H1 (cell line): ENCODE data around the gene ZNF672. TPM values are rescaled to one million over a fixed set of nuclear protein-coding genes. Genes with fewer than 3 reads are reported as not detected.
"Not testable (repeated sequence)": the region's sequence is repeated elsewhere in the genome, so short reads cannot be mapped to it uniquely, and the experiment has no call there.

Experiments used
- CTCF ChIA-PET: fragments of 300-600 bp; sonication (Branson Sonifier 250); formaldehyde crosslinking; loops from one replicate; lab custom pipeline; 2021; ENCODE audit not compliant: partially characterized antibody; lab: Charles Lee
- POLR2A ChIA-PET: fragments of 300-600 bp; sonication (Branson Sonifier 250); formaldehyde crosslinking; loops from one replicate; lab custom pipeline; 2021; ENCODE audit warnings: inconsistent platforms; ENCODE audit not compliant: partially characterized antibody; lab: Charles Lee
- DNase-seq, 2 experiments: peaks; one replicate each; pipeline versions ENCODE4 v3.0.0 to v3.0.0-alpha.2; 2010 to 2022; ENCODE audit warnings: low spot score in 2 of 2, low read depth in 1 of 2, mixed read lengths in 1 of 2
- FAIRE-seq: peaks from 2 replicates; lab custom pipeline; 2011; peaks lifted over from hg19 to GRCh38; lab: Jason Lieb, UNC
- H2AFZ ChIP-seq: 2 replicates; pipeline ENCODE4 v1.8.1; 2012; ENCODE audit warnings: low read length, inconsistent platforms
- H2AK5ac ChIP-seq: 2 replicates; pipeline ENCODE4 v1.6.1; 2013; ENCODE audit warnings: low read depth, low read length
- H2BK120ac ChIP-seq: replicated peaks from 2 replicates; pipeline ENCODE3; 2013; ENCODE audit warnings: low read depth, low read length, inconsistent platforms
- H2BK12ac ChIP-seq: 2 replicates; pipeline ENCODE4 v1.6.1; 2013; ENCODE audit warnings: low read depth, low read length
- H2BK15ac ChIP-seq: 2 replicates; pipeline ENCODE4 v1.6.1; 2013; ENCODE audit warnings: low read length
- H2BK20ac ChIP-seq: 2 replicates; pipeline ENCODE4 v1.6.1; 2013; ENCODE audit warnings: low read length
- H2BK5ac ChIP-seq: 2 replicates; pipeline ENCODE4 v1.6.1; 2013; ENCODE audit warnings: low read depth, low read length
- H3K14ac ChIP-seq: 2 replicates; pipeline ENCODE4 v1.6.1; 2013; ENCODE audit warnings: inconsistent platforms; ENCODE audit not compliant: insufficient read length
- H3K18ac ChIP-seq: 2 replicates; pipeline ENCODE4 v1.6.1; 2013; ENCODE audit warnings: low read length; ENCODE audit errors: extremely low read depth
- H3K23ac ChIP-seq: 2 replicates; pipeline ENCODE4 v1.6.1; 2013; ENCODE audit warnings: inconsistent platforms; ENCODE audit not compliant: insufficient read length
- H3K23me2 ChIP-seq: 2 replicates; pipeline ENCODE4 v1.6.1; 2013; ENCODE audit warnings: low read depth, low read length
- H3K27ac ChIP-seq: 2 replicates; pipeline ENCODE4 v1.6.1; 2011; ENCODE audit warnings: low read depth, low read length, inconsistent platforms
- H3K27me3 ChIP-seq, 4 experiments: replicated peaks in 1 of 4; 1 replicate in 1 of 4; 2 replicates in 3 of 4; pipeline versions ENCODE4 v1.6.1 to v1.8.1; 2011 to 2013; ENCODE audit warnings: low read length in 3 of 4, mild to moderate bottlenecking in 3 of 4, inconsistent platforms in 2 of 4, mixed read lengths in 2 of 4, moderate library complexity in 1 of 4; ENCODE audit not compliant: control insufficient read depth in 3 of 4, insufficient read depth in 3 of 4; ENCODE audit errors: extremely low read depth in 1 of 4
- H3K36me3 ChIP-seq, 4 experiments: 2 replicates each; pipeline versions ENCODE4 v1.6.1 to v1.8.1; 2011 to 2013; ENCODE audit warnings: mild to moderate bottlenecking in 4 of 4, low read length in 3 of 4, moderate library complexity in 2 of 4, control low read depth in 1 of 4, inconsistent platforms in 1 of 4; ENCODE audit not compliant: insufficient read depth in 4 of 4, control insufficient read depth in 2 of 4
- H3K4ac ChIP-seq: replicated peaks from 2 replicates; pipeline ENCODE3; 2013; ENCODE audit warnings: low read length, low read depth, mixed read lengths, inconsistent platforms; ENCODE audit not compliant: insufficient read length
- H3K4me1 ChIP-seq, 4 experiments: replicated peaks in 1 of 4; 1 replicate in 1 of 4; 2 replicates in 3 of 4; pipeline versions ENCODE4 v1.6.1 to v1.8.1; 2011 to 2013; ENCODE audit warnings: low read length in 3 of 4, inconsistent platforms in 2 of 4, mixed read lengths in 1 of 4; ENCODE audit not compliant: insufficient read depth in 4 of 4, control insufficient read depth in 3 of 4
- H3K4me2 ChIP-seq, 2 experiments: 2 replicates each; pipeline versions ENCODE4 v1.6.1 to v1.8.1; 2011 to 2013; ENCODE audit warnings: low read depth in 2 of 2, low read length in 2 of 2, control low read depth in 1 of 2, inconsistent platforms in 1 of 2, mild to moderate bottlenecking in 1 of 2; ENCODE audit not compliant: insufficient read depth in 1 of 2
- H3K4me3 ChIP-seq, 4 experiments: fragments of 200-600, 300-600 bp in 1 of 4; sonication (generic), shearing (Covaris generic), sonication (Bioruptor Twin) in 1 of 4; 2 replicates each; pipeline versions ENCODE4 v1.5.1 to v1.8.1; 2011 to 2016; ENCODE audit warnings: low read length in 4 of 4, low read depth in 3 of 4, control low read depth in 2 of 4, inconsistent platforms in 2 of 4, mild to moderate bottlenecking in 2 of 4, mixed read lengths in 1 of 4, moderate library complexity in 1 of 4; ENCODE audit not compliant: insufficient read depth in 2 of 4; ENCODE audit errors: extremely low read depth in 1 of 4
- H3K56ac ChIP-seq: replicated peaks from 2 replicates; pipeline ENCODE3; 2013; ENCODE audit warnings: low read depth, mild to moderate bottlenecking, mixed read lengths, low read length, inconsistent platforms; ENCODE audit not compliant: insufficient read length
- H3K79me1 ChIP-seq: 2 replicates; pipeline ENCODE4 v1.6.1; 2013; ENCODE audit warnings: low read depth, low read length, control low read depth
- H3K79me2 ChIP-seq, 2 experiments: 2 replicates each; pipeline versions ENCODE4 v1.6.1 to v1.8.1; 2012 to 2013; ENCODE audit warnings: low read length in 2 of 2, mild to moderate bottlenecking in 2 of 2, inconsistent platforms in 1 of 2; ENCODE audit not compliant: insufficient read depth in 2 of 2, control insufficient read depth in 1 of 2
- H3K9ac ChIP-seq, 4 experiments: replicated peaks in 1 of 4; 1 replicate in 1 of 4; 2 replicates in 3 of 4; pipeline versions ENCODE4 v1.6.1 to v1.8.1; 2011 to 2013; ENCODE audit warnings: low read depth in 3 of 4, low read length in 3 of 4, control low read depth in 2 of 4, mild to moderate bottlenecking in 2 of 4, moderate library complexity in 2 of 4, inconsistent platforms in 1 of 4; ENCODE audit errors: extremely low read depth in 1 of 4
- H3K9me3 ChIP-seq, 2 experiments: 2 replicates each; pipeline versions ENCODE4 v1.6.1 to v1.8.1; 2012 to 2013; ENCODE audit warnings: mild to moderate bottlenecking in 2 of 2, moderate library complexity in 2 of 2, control low read depth in 1 of 2, inconsistent platforms in 1 of 2, low read depth in 1 of 2, low read length in 1 of 2, mixed read lengths in 1 of 2; ENCODE audit not compliant: insufficient read depth in 2 of 2
- H4K20me1 ChIP-seq, 2 experiments: replicated peaks in 1 of 2; 2 replicates each; pipeline versions ENCODE3 to v1.8.1; 2011 to 2013; ENCODE audit warnings: inconsistent platforms in 2 of 2, low read length in 2 of 2, mild to moderate bottlenecking in 1 of 2; ENCODE audit not compliant: insufficient read depth in 2 of 2, control insufficient read depth in 1 of 2
- H4K5ac ChIP-seq: 2 replicates; pipeline ENCODE4 v1.6.1; 2013; ENCODE audit warnings: low read length, low read depth, mixed read lengths, inconsistent platforms; ENCODE audit not compliant: insufficient read length
- H4K8ac ChIP-seq: 2 replicates; pipeline ENCODE4 v1.8.0; 2013; ENCODE audit warnings: mild to moderate bottlenecking, moderate library complexity, low read length, inconsistent platforms; ENCODE audit not compliant: insufficient read depth; ENCODE audit errors: extremely low read depth
- H4K91ac ChIP-seq: replicated peaks from 2 replicates; pipeline ENCODE3; 2013; ENCODE audit warnings: low read length, mixed read lengths, inconsistent platforms; ENCODE audit not compliant: insufficient read length
- WGBS, 2 experiments: shearing (Covaris generic) in 1 of 2; methylation state at CpG; one replicate each; pipeline versions ENCODE4 v1.1.6 to v1.1.7; 2013 to 2015; ENCODE audit warnings: low lambda C conversion rate in 2 of 2, mixed read lengths in 2 of 2, inconsistent platforms in 1 of 2, low coverage in 1 of 2, missing lambda C conversion rate in 1 of 2; ENCODE audit not compliant: insufficient replicate concordance in 2 of 2, insufficient coverage in 1 of 2, insufficient read length in 1 of 2; ENCODE audit errors: extremely low coverage in 1 of 2, missing lambda C conversion rate in 1 of 2; 5-methylcytosine and 5-hydroxymethylcytosine counted together
- polyA plus RNA-seq, 7 experiments: library from polyadenylated mRNA; depleted of rRNA in 3 of 7; stranded (reverse) in 5 of 7; unstranded in 2 of 7; fragments of >200 nt in 5 of 7; fragments of 200-250 nt in 2 of 7; gene quantifications; 1 replicate in 5 of 7; 2 replicates in 1 of 7; 4 replicates in 1 of 7; pipeline versions ENCODE4 v1.2.1 to v1.2.3, GENCODE V29; 2011 to 2013; ENCODE audit warnings: missing spikeins in 2 of 7, mixed read lengths in 2 of 7
- total RNA-seq: library from RNA; stranded (reverse); fragmentation: NEBNext Ultra II Directional; extraction: Animal tissue kit (Norgen Biotek cat#: 25700); gene quantifications from 2 replicates; pipeline ENCODE4 v1.2.1, GENCODE V29; 2021

Gene ZNF672
- total and polyA plus RNA-seq, 2 of the 8 experiments (the other 6 are each of a cell fraction or from before 2014, with no cell fraction given) = 30.7 to 40.4 TPM

DNA sequence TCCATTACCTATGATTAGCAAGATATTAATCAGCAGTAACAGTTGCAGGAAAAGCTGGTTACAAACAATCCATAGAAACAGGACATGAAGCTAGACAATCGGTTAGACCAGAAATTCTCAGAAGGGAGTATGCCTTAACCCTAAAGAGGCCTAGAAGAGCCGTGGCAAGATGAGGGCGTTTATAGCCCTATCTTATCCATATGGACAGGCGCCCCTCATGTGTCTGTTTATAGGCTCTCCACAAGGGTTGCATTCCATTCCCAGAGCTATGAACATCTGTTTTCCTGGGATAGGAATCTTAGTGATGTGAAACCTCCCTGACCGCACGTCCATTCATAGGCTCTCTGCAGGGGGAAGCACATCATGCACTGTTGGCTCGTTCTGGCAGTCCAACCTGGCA is 44.4 kb downstream of the ZNF672 start:
- H4K91ac ChIP-seq, H4K5ac ChIP-seq, H3K36me3 ChIP-seq, H3K4me2 ChIP-seq, H3K23ac ChIP-seq, POLR2A ChIA-PET, H2AFZ ChIP-seq, H3K4me3 ChIP-seq, H3K9ac ChIP-seq, H2AK5ac ChIP-seq, H2BK15ac ChIP-seq, H4K20me1 ChIP-seq, H3K27me3 ChIP-seq, DNase-seq, H2BK12ac ChIP-seq, H3K56ac ChIP-seq, H3K14ac ChIP-seq, H3K4me1 ChIP-seq, FAIRE-seq, H3K18ac ChIP-seq, H3K79me2 ChIP-seq, H4K8ac ChIP-seq, CTCF ChIA-PET, H2BK20ac ChIP-seq, H3K23me2 ChIP-seq, H3K27ac ChIP-seq, H2BK5ac ChIP-seq, H2BK120ac ChIP-seq, H3K79me1 ChIP-seq, H3K4ac ChIP-seq, H3K9me3 ChIP-seq: not testable (repeated sequence)
- 86% methylated on average over 7 of the region's 7 CpGs; no CpG with 5 or more reads in 1 of the 2 experiments for WGBS, 2 experiments
